Measurements from ENCODE around the gene DNAH14.

The DNAH14 gene

GRCh38 chr1:225435957-225436392 is 506.5 kb downstream of the DNAH14 start:
- no peak for DNase-seq

- DNase-seq = no peak
Observed at GRCh38 chr1:225437710-225438437, 508.4 kb downstream of the DNAH14 start.

GRCh38 chr1:225440380-225441221 is 511.1 kb downstream of the DNAH14 start:
- DNase-seq = no peak

- no peak for DNase-seq
Observed at GRCh38 chr1:225441314-225442122, 512.0 kb downstream of the DNAH14 start.

GRCh38 chr1:225442123-225442505 is 512.6 kb downstream of the DNAH14 start:
- no peak for DNase-seq

- DNase-seq = no peak
Observed at GRCh38 chr1:225445639-225446594, 516.4 kb downstream of the DNAH14 start.

GRCh38 chr1:225446595-225446960 is 517.1 kb downstream of the DNAH14 start:
- DNase-seq = no peak

- DNase-seq = no peak
Observed at GRCh38 chr1:225446981-225447615, 517.6 kb downstream of the DNAH14 start.

- DNase-seq = no peak
Observed at GRCh38 chr1:225447650-225448089, 518.2 kb downstream of the DNAH14 start.

GRCh38 chr1:225448146-225448805 is 518.8 kb downstream of the DNAH14 start:
- no peak for DNase-seq

All from NCI-H774 (cell line).